Measurements from ENCODE around the gene MKI67.
A peak's percentile ranks its signal among the peaks of the same experiment; 100 is the strongest.
"Not testable (repeated sequence)": the region's sequence is repeated elsewhere in the genome, so short reads cannot be mapped to it uniquely, and the experiment has no call there.

The MKI67 gene

DNA sequence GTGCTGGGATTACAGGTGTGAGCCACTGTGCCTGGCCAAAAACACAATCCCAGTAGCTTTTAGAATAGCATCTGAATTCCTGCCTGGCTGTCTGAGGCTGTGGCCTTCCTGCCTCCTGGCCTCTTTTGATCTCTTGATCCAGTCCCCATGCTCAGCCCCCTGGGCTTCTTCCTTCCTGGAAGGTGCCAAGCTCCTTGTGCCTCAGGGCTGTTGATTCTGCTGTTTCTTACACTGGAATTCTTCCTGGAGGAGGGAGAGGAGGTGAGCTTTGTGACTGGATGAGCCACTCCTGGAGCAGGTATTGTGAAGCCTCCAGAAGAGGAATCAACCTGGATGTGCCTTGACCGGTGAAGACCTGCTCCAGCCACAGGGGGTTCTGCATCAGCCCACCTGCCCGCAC is 17.3 kb upstream of the MKI67 start:
- FAIRE-seq (no peak), DNase-seq (ENCODE audit: insufficient read length) (no peak)

DNA sequence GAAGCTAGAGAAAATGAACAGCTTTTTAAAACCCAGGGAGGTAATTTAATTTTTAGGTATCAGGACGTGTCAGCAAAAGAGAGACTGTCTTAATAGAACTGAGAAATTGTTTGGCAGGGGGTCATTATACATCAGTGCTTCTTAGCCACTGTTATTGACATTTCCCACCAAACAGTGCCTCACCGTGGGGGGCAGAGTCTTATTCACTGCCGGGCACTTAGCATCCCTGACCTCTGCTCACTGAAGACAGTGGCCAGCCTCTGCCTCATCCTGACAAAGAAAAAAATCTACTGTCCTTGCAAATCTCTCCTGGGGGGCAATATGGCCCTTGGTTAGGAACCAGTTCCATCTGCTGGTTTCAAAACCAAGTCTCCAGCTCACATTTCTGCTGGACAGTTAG is 14.2 kb upstream of the MKI67 start:
- DNase-seq (ENCODE audit: insufficient read length) (no peak), FAIRE-seq (no peak)
- no peak for TF ChIP-seq TAF1 (IDR thresholded peaks at IDR 0.05; ENCODE audit: borderline replicate concordance, low read depth, low read length)
- no peak for TF ChIP-seq POLR2A (IDR thresholded peaks at IDR 0.05; ENCODE audit: low read depth, low read length)
- TF ChIP-seq POLR2AphosphoS5 (IDR thresholded peaks at IDR 0.05; ENCODE audit: low read depth, low read length), result no peak

More for the DNA sequence above, 17.3 kb upstream of the MKI67 start:
- TF ChIP-seq TAF1 (IDR thresholded peaks at IDR 0.05; ENCODE audit: borderline replicate concordance, low read depth, low read length), result no peak
- no peak for TF ChIP-seq POLR2AphosphoS5 (IDR thresholded peaks at IDR 0.05; ENCODE audit: low read depth, low read length)
- TF ChIP-seq POLR2A (IDR thresholded peaks at IDR 0.05; ENCODE audit: low read depth, low read length), result no peak

DNA sequence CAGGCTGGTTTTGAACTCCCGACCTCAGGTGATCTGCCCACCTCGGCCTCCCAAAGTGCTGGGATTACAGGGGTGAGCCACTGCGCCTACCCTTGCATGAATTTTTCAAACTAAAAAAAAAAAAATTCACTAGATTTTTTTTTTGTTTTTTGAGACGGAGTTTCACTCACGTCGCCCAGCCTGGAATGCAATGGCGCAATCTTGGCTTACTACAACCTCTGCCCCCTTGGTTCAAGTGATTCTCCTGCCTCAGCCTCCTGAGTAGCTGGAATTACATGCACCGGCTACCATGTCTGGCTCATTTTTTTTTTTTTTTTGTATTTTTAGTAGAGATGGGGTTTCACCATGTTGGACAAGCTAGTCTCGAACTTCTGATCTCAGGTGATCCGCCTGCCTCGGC is 12.2 kb upstream of the MKI67 start:
- DNase-seq (ENCODE audit: insufficient read length); FAIRE-seq: not testable (repeated sequence)

DNA sequence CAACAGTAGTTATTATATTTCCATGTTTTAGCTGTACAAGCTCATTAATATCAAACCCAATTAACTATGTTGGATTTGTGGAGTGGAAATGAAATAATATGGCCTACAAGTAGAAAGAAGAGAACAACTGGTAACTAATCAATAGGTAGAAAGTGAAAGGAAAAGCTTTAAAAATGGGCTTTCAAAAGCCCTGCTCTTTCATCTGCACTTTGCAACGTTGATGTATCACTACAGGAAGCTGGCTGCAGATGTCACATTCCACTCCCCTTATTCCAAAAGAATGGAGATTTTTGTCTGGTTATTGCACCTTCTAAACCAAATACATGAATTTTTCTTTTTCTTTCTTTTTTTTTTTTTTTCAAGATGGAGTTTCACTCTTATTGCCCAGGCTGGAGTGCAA is 11.7 kb upstream of the MKI67 start:
- FAIRE-seq (no peak), DNase-seq (ENCODE audit: insufficient read length) (no peak)
- no peak for TF ChIP-seq TAF1 (IDR thresholded peaks at IDR 0.05; ENCODE audit: borderline replicate concordance, low read depth, low read length)
- no peak for TF ChIP-seq POLR2AphosphoS5 (IDR thresholded peaks at IDR 0.05; ENCODE audit: low read depth, low read length)
- no peak for TF ChIP-seq POLR2A (IDR thresholded peaks at IDR 0.05; ENCODE audit: low read depth, low read length)

DNA sequence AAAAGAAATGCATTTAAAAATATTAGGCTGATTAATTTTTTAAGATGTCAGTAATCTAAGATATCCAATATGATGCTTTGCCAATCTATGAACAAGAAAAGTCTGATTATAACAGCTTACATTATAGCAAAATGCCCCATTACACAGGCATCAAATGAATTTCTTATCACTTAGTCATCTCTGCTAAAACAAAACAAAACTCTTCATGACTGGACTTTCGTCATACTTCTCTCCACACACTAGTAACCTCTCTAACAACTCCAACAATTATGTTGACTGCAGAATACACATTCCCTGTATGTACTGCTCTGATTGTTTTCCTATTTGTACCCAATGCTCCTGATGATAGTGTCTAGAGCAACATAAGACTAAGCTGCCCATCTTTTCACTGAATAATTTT is 3.8 kb upstream of the MKI67 start:
- DNase-seq (ENCODE audit: insufficient read length) (no peak), FAIRE-seq (no peak)
- TF ChIP-seq POLR2A (IDR thresholded peaks at IDR 0.05; ENCODE audit: low read depth, low read length) (no peak), TAF1 (IDR thresholded peaks at IDR 0.05; ENCODE audit: borderline replicate concordance, low read depth, low read length) (no peak), POLR2AphosphoS5 (IDR thresholded peaks at IDR 0.05; ENCODE audit: low read depth, low read length) (no peak)

DNA sequence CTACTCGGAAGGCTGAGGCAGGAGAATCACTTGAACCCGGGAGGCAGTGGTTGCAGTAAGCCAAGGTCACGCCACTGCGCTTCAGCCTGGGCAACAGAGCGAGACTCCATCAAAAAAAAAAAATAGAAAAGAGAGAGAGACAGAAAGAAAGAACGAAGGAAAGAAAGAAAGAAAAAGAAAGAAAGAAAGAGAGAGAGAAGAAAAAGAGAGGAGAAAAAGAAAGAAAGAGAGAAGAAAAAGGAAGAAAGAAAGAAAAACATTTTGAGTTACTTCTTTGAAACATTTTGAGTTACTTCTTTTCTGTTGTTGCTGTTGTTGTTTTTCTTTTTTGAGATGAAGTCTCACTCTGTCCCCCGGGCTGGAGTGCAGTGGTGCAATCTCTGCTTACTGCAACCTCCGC is 2.4 kb upstream of the MKI67 start:
- TF ChIP-seq POLR2AphosphoS5 (IDR thresholded peaks at IDR 0.05; ENCODE audit: low read depth, low read length), result no peak
- TF ChIP-seq POLR2A (IDR thresholded peaks at IDR 0.05; ENCODE audit: low read depth, low read length), result no peak
- no peak for TF ChIP-seq TAF1 (IDR thresholded peaks at IDR 0.05; ENCODE audit: borderline replicate concordance, low read depth, low read length)
- no peak for FAIRE-seq
- no peak for DNase-seq (ENCODE audit: insufficient read length)

DNA sequence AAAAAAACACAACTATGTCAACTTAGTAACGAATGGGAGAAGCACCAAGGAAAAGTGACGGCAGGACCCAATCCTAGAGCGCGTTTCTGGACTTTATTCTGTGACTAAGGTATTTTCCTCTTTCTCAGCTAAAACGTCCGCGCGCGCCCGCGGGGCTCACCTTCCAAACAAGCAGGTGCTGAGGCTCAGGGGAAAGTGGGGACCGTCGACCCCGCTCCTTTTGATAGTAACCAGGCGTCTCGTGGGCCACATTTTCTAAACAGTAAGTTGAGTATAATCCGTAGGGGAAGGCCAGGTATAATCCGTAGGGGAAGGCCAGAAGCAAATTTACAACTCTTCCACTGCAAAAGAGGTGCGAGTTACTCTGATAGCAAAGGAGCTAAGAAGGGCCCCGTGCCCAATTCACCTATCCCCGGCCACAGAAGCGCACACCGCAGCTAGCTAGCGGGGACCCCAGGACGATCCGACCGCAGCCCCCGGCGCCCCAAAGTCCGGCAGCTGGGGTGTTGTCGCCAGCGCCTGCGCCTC is 743 bp downstream of the MKI67 start:
- FAIRE-seq (no peak), DNase-seq (ENCODE audit: insufficient read length) (no peak)
- TF ChIP-seq TAF1 (IDR thresholded peaks at IDR 0.05; ENCODE audit: borderline replicate concordance, low read depth, low read length) (no peak), POLR2AphosphoS5 (IDR thresholded peaks at IDR 0.05; ENCODE audit: low read depth, low read length) (no peak), POLR2A (IDR thresholded peaks at IDR 0.05; ENCODE audit: low read depth, low read length) (no peak)

DNA sequence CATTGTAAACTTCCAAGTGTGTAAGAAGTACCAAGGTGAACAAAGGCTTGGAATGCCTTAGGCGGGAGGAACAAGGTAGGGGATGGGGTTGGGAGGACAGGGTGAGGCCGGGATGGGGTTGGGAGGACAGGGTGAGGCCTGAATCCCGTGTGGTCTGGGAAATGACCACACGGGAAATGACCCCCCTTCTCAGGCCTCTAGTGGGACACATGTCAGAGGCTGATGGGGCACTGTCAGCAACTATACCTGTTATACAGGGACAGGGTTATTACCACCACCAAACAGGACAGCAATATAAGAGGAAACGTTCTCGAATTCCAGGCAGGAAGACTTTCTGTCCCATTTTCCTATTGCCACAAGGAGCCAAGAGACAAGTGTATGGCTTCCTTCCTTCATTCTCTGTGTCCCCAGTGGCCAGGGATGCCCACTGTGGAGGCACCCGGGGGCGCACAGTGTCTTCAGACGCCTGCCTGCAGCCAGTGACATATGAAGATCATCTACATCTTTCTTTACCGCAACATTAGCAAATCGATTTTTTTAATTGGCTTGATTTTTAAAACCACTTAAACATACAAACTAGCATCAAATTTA is 1.3 kb downstream of the MKI67 start:
- no peak for TF ChIP-seq POLR2AphosphoS5 (IDR thresholded peaks at IDR 0.05; ENCODE audit: low read depth, low read length)
- TF ChIP-seq TAF1 (IDR thresholded peaks at IDR 0.05; ENCODE audit: borderline replicate concordance, low read depth, low read length), result no peak
- TF ChIP-seq POLR2A (IDR thresholded peaks at IDR 0.05; ENCODE audit: low read depth, low read length), result peak; percentile 25; the same call in 1 of the 2 replicates
- DNase-seq (ENCODE audit: insufficient read length), result no peak
- FAIRE-seq, result no peak

DNA sequence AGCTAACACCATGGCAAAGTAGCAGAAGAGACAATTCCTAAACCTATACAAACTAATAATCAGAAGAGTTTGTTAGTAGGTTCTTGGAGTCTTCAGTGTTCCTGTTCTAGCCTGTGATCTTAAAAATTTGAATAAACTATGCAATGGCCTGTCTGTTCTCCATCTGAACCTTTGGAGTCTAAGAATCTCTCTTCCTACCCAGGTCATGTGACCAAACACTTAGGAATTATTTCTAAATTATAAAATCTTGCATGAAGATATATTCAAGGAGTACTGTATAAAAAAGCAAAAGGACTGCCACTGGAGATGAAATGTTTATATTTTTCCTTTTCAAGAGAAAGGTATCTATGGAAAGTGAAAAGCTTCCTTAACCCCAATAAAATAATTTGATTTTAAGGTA is 2.4 kb downstream of the MKI67 start:
- no peak for DNase-seq (ENCODE audit: insufficient read length)
- no peak for TF ChIP-seq TAF1 (IDR thresholded peaks at IDR 0.05; ENCODE audit: borderline replicate concordance, low read depth, low read length)
- TF ChIP-seq POLR2AphosphoS5 (IDR thresholded peaks at IDR 0.05; ENCODE audit: low read depth, low read length), result no peak
- no peak for TF ChIP-seq POLR2A (IDR thresholded peaks at IDR 0.05; ENCODE audit: low read depth, low read length)
- no peak for FAIRE-seq

DNA sequence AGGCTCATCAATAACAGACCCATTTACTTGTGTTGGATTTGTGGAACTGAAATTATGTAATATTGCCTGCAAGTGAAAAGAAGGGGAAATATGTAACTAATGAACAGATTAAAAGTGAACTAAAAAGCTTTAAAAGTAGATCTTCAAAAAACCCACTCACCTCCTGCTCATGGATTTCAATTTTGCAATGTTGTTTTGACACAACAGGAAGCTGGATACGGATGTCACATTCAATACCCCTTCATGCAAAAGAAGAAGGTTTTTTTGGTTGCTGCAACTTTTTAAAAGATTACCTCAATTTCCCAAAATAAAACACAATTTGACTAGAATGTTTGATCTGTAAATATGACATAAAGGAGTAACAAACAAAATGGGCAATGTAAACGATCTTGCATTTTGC is 3.3 kb downstream of the MKI67 start:
- no peak for TF ChIP-seq POLR2A (IDR thresholded peaks at IDR 0.05; ENCODE audit: low read depth, low read length)
- no peak for TF ChIP-seq TAF1 (IDR thresholded peaks at IDR 0.05; ENCODE audit: borderline replicate concordance, low read depth, low read length)
- TF ChIP-seq POLR2AphosphoS5 (IDR thresholded peaks at IDR 0.05; ENCODE audit: low read depth, low read length), result no peak
- DNase-seq (ENCODE audit: insufficient read length) (no peak), FAIRE-seq (peak; percentile 38)

DNA sequence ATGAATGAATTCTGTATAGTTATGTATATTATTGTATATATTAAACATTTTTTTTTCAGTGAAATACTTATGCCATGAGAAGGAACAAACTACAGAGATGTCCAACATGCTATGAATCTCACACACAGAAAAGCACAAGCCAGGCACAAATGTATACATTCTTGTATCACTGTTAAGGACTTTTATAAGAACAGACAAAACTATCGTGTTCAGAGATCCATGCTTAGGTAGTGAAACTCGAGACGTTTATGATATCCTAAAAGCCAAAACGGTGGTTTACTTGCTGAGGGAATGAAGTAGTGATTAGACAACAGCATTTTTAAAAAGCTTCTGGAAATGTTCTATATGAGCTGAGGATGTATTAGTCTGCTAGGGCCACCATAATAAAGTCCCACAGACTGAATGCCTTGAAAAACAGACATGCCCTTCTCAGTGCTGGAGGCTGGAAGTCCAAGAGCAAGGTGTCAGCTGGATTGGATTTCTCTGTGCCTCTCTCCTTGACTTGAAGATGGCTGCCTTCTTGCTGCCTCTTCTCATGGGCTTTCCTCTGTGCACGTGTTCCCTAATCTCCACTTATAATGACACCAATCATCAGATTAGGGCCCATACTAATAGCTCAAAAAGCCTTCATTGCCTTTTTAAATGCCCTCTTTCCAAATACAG is 4.3 kb downstream of the MKI67 start:
- FAIRE-seq, result peak; percentile 9
- no peak for DNase-seq (ENCODE audit: insufficient read length)
- no peak for TF ChIP-seq TAF1 (IDR thresholded peaks at IDR 0.05; ENCODE audit: borderline replicate concordance, low read depth, low read length)
- TF ChIP-seq POLR2A (IDR thresholded peaks at IDR 0.05; ENCODE audit: low read depth, low read length), result no peak
- TF ChIP-seq POLR2AphosphoS5 (IDR thresholded peaks at IDR 0.05; ENCODE audit: low read depth, low read length), result no peak

DNA sequence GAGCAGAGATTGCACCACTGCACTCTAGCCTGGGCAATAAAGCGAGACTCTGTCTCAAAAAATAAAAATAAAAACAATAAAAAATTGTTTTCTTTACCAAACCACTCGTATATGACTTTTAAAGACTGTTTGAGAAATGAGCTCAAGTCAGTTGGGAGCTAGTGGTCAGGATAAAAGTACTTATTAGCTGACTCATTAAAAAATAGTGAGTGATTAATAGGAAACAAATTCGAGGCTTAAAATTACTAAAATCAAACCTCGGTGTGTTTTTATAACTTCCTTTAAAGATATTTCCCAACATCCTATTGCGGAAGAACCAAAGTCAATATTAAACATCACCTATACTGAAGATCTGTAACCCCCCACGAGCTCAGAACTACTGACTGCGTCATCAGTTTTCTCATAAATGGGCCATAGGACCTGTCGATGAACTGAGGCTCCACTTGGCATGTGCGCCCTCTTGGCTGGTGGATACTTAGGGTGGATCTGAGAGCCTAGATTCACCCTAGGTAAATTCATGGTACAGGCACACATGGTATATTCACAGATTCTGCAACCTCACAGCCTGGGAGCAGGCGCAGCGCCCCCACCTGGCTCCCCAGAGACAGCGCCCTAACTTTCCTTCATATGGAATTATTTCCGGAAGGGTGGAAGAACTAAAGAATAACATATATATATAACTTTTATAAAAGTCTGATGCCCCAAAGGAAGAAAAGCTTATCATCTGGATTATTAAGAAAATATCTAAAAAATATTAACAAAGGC is 9.2 kb downstream of the MKI67 start:
- FAIRE-seq (no peak), DNase-seq (ENCODE audit: insufficient read length) (no peak)
- no peak for TF ChIP-seq POLR2AphosphoS5 (IDR thresholded peaks at IDR 0.05; ENCODE audit: low read depth, low read length)
- no peak for TF ChIP-seq TAF1 (IDR thresholded peaks at IDR 0.05; ENCODE audit: borderline replicate concordance, low read depth, low read length)
- TF ChIP-seq POLR2A (IDR thresholded peaks at IDR 0.05; ENCODE audit: low read depth, low read length), result no peak
